ENCODE data around the gene FBRSL1.

DNA sequence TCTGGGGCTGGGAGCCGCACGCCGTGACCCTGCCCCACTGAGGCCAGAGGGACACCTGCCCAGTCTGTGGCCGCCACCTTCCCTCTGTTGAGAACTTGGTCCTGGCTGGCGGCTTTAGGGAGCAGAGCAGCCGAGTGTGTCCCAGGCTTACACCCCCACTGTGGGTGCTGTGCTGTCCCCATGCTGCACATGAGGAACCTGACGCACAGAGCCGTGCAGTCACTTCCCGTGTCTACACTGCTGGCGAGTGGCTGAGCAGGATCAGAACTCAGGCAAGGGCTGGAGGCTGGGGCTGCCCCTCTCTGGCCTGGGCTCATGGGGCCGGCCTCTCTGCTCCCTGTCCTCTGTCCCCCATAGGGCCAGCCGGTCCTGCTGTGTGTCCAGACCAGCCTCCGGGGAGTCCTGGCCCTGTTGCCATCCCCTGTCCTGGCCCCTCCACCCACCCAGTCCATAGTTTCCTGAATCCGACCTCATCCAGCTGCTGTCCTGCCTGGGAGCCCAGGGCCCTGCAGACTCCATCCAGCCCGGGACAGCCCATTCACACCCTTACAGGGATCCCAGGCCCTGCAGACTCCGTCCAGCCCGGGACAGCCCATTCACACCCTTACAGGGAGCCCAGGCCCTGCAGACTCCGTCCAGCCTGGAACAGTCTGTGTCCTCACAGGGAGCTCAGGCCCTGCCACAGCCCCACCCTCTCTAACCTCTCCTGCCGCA lies 10.3 kb downstream of the FBRSL1 start:
- TF ChIP-seq EZH2 (IDR thresholded peaks at IDR 0.05; ENCODE audit: low read depth, low read length, severe bottlenecking) (no peak), HDAC6 (IDR thresholded peaks at IDR 0.05; ENCODE audit: low read depth, low read length) (no peak), RNF2 (IDR thresholded peaks at IDR 0.05; ENCODE audit: borderline replicate concordance, low read depth, low read length, missing control alignments, poor library complexity, severe bottlenecking) (no peak), JUND (IDR thresholded peaks at IDR 0.05; ENCODE audit: low read length) (no peak), CBX8 (IDR thresholded peaks at IDR 0.05; ENCODE audit: borderline replicate concordance, low read depth, low read length) (no peak), TBP (IDR thresholded peaks at IDR 0.05; ENCODE audit: low read depth, low read length) (no peak), CREB1 (IDR thresholded peaks at IDR 0.05) (no peak)
- TF ChIP-seq, protein P1, sequence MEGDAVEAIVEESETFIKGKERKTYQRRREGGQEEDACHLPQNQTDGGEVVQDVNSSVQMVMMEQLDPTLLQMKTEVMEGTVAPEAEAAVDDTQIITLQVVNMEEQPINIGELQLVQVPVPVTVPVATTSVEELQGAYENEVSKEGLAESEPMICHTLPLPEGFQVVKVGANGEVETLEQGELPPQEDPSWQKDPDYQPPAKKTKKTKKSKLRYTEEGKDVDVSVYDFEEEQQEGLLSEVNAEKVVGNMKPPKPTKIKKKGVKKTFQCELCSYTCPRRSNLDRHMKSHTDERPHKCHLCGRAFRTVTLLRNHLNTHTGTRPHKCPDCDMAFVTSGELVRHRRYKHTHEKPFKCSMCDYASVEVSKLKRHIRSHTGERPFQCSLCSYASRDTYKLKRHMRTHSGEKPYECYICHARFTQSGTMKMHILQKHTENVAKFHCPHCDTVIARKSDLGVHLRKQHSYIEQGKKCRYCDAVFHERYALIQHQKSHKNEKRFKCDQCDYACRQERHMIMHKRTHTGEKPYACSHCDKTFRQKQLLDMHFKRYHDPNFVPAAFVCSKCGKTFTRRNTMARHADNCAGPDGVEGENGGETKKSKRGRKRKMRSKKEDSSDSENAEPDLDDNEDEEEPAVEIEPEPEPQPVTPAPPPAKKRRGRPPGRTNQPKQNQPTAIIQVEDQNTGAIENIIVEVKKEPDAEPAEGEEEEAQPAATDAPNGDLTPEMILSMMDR (IDR thresholded peaks at IDR 0.05; ENCODE audit: control extremely low read depth in 1 of 3, insufficient read depth in 1 of 3, low read depth in 1 of 3, low read length in 3 of 3), result no peak
- TF ChIP-seq, protein P2, sequence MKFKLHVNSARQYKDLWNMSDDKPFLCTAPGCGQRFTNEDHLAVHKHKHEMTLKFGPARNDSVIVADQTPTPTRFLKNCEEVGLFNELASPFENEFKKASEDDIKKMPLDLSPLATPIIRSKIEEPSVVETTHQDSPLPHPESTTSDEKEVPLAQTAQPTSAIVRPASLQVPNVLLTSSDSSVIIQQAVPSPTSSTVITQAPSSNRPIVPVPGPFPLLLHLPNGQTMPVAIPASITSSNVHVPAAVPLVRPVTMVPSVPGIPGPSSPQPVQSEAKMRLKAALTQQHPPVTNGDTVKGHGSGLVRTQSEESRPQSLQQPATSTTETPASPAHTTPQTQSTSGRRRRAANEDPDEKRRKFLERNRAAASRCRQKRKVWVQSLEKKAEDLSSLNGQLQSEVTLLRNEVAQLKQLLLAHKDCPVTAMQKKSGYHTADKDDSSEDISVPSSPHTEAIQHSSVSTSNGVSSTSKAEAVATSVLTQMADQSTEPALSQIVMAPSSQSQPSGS (IDR thresholded peaks at IDR 0.05; ENCODE audit: low read length), result no peak
- TF ChIP-seq, protein P3, sequence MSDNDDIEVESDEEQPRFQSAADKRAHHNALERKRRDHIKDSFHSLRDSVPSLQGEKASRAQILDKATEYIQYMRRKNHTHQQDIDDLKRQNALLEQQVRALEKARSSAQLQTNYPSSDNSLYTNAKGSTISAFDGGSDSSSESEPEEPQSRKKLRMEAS (IDR thresholded peaks at IDR 0.05), result no peak
